HG03521 (cell line): Measurements from ENCODE around the gene ALDH3B2.
"Not testable (repeated sequence)": the region's sequence is repeated elsewhere in the genome, so short reads cannot be mapped to it uniquely, and the experiment has no call there.

Source experiments
- ATAC-seq: cut with Tn5 transposase; IDR thresholded peaks from one replicate; pipeline ENCODE4 v1.9.1; 2021; ENCODE audit warnings: mild to moderate bottlenecking, moderate library complexity; ENCODE audit not compliant: unreplicated experiment

The ALDH3B2 gene

GRCh38 chr11:67674442-67674871 is at the start of gene ALDH3B2:
Gene ALDH3B2, minus strand, starts transcription at chr11:67674623. Its CDS starts 7,688 bp downstream, at chr11:67666935.
- ATAC-seq, result no peak

- not testable (repeated sequence) for ATAC-seq
Observed at GRCh38 chr11:67723036-67723435, 48.6 kb upstream of the ALDH3B2 start.

- not testable (repeated sequence) for ATAC-seq
Observed at GRCh38 chr11:67716226-67716625, 41.8 kb upstream of the ALDH3B2 start.

- not testable (repeated sequence) for ATAC-seq
Observed at GRCh38 chr11:67715801-67716200, 41.4 kb upstream of the ALDH3B2 start.

- not testable (repeated sequence) for ATAC-seq
Observed at GRCh38 chr11:67713892-67714509, 39.6 kb upstream of the ALDH3B2 start.

- not testable (repeated sequence) for ATAC-seq
Observed at GRCh38 chr11:67711676-67712075, 37.3 kb upstream of the ALDH3B2 start.

GRCh38 chr11:67711212-67711611 is 36.8 kb upstream of the ALDH3B2 start:
- not testable (repeated sequence) for ATAC-seq

- not testable (repeated sequence) for ATAC-seq
Observed at GRCh38 chr11:67709806-67710205, 35.4 kb upstream of the ALDH3B2 start.

GRCh38 chr11:67705264-67705663 is 30.8 kb upstream of the ALDH3B2 start:
- no peak for ATAC-seq

- ATAC-seq, result no peak
Observed at GRCh38 chr11:67704524-67704923, 30.1 kb upstream of the ALDH3B2 start.

- ATAC-seq, result not testable (repeated sequence)
Observed at GRCh38 chr11:67703709-67704108, 29.3 kb upstream of the ALDH3B2 start.

GRCh38 chr11:67700548-67701262 is 26.3 kb upstream of the ALDH3B2 start:
- ATAC-seq, result no peak

- no peak for ATAC-seq
Observed at GRCh38 chr11:67700141-67700540, 25.7 kb upstream of the ALDH3B2 start.

GRCh38 chr11:67699521-67699920 is 25.1 kb upstream of the ALDH3B2 start:
- no peak for ATAC-seq

GRCh38 chr11:67698247-67698646 is 23.8 kb upstream of the ALDH3B2 start:
- no peak for ATAC-seq

GRCh38 chr11:67697846-67698245 is 23.4 kb upstream of the ALDH3B2 start:
- ATAC-seq, result no peak

- ATAC-seq, result no peak
Observed at GRCh38 chr11:67696998-67697397, 22.6 kb upstream of the ALDH3B2 start.

GRCh38 chr11:67695606-67696005 is 21.2 kb upstream of the ALDH3B2 start:
- no peak for ATAC-seq

GRCh38 chr11:67694875-67695555 is 20.6 kb upstream of the ALDH3B2 start:
- ATAC-seq, result no peak

- ATAC-seq, result no peak
Observed at GRCh38 chr11:67691149-67691548, 16.7 kb upstream of the ALDH3B2 start.

- no peak for ATAC-seq
Observed at GRCh38 chr11:67689178-67689577, 14.8 kb upstream of the ALDH3B2 start.

- ATAC-seq, result no peak
Observed at GRCh38 chr11:67687986-67688385, 13.6 kb upstream of the ALDH3B2 start.
